H9 (cell line): ENCODE results near the gene RHBDD1. TPM values are rescaled to one million over a fixed set of nuclear protein-coding genes. Genes with fewer than 3 reads are reported as not detected.

ENCODE experiments used
- DNase-seq: peaks from one replicate; pipeline ENCODE4 v3.0.0-alpha.2; 2017
- H2AFZ ChIP-seq: one replicate; pipeline ENCODE4 v1.6.1; 2013; ENCODE audit warnings: mild to moderate bottlenecking, low read length, control low read depth, moderate library complexity
- H2AK5ac ChIP-seq: 2 replicates; pipeline ENCODE4 v1.6.1; 2013; ENCODE audit warnings: low read length, control low read depth, mixed read lengths; ENCODE audit not compliant: insufficient read length
- H2BK120ac ChIP-seq: one replicate; pipeline ENCODE4 v1.6.1; 2013; ENCODE audit warnings: low read depth, mild to moderate bottlenecking, low read length, control low read depth, inconsistent platforms; ENCODE audit not compliant: poor library complexity, severe bottlenecking
- H2BK12ac ChIP-seq: 2 replicates; pipeline ENCODE4 v1.6.1; 2013; ENCODE audit warnings: low read length, control low read depth, mixed read lengths, low read depth; ENCODE audit not compliant: insufficient read length
- H2BK15ac ChIP-seq: 2 replicates; pipeline ENCODE4 v1.6.1; 2013; ENCODE audit warnings: low read depth, low read length, control low read depth
- H2BK20ac ChIP-seq: one replicate; pipeline ENCODE4 v1.6.1; 2013; ENCODE audit warnings: low read depth, mild to moderate bottlenecking, low read length, control low read depth, inconsistent platforms; ENCODE audit not compliant: poor library complexity, severe bottlenecking
- H2BK5ac ChIP-seq: 2 replicates; pipeline ENCODE4 v1.6.1; 2013; ENCODE audit warnings: low read length, control low read depth, mixed read lengths; ENCODE audit not compliant: insufficient read length
- H3K14ac ChIP-seq: 2 replicates; pipeline ENCODE4 v1.6.1; 2013; ENCODE audit warnings: low read length, control low read depth; ENCODE audit not compliant: insufficient read depth
- H3K18ac ChIP-seq: 2 replicates; pipeline ENCODE4 v1.6.1; 2013; ENCODE audit warnings: low read depth, mild to moderate bottlenecking, mixed read lengths, low read length, control low read depth; ENCODE audit not compliant: insufficient read length
- H3K23ac ChIP-seq: 2 replicates; pipeline ENCODE4 v1.6.1; 2013; ENCODE audit warnings: low read length, control low read depth, mixed read lengths, low read depth; ENCODE audit not compliant: insufficient read length
- H3K23me2 ChIP-seq: 2 replicates; pipeline ENCODE4 v1.6.1; 2013; ENCODE audit warnings: low read depth, mild to moderate bottlenecking, mixed read lengths, low read length, control low read depth; ENCODE audit not compliant: insufficient read length, poor library complexity, severe bottlenecking
- H3K27ac ChIP-seq: 2 replicates; pipeline ENCODE4 v1.5.1; 2013; ENCODE audit warnings: low read length, control low read depth, mixed read lengths, low read depth; ENCODE audit not compliant: insufficient read length
- H3K27me3 ChIP-seq: 2 replicates; pipeline ENCODE4 v1.6.1; 2013; ENCODE audit warnings: low read length, control low read depth, inconsistent platforms; ENCODE audit not compliant: insufficient read depth
- H3K4ac ChIP-seq: 2 replicates; pipeline ENCODE4 v1.6.1; 2013; ENCODE audit warnings: low read depth, mild to moderate bottlenecking, control low read depth, inconsistent platforms, low read length, moderate library complexity
- H3K4me1 ChIP-seq: 2 replicates; pipeline ENCODE4 v1.6.1; 2013; ENCODE audit warnings: low read length, control low read depth, inconsistent platforms; ENCODE audit not compliant: insufficient read depth
- H3K4me2 ChIP-seq: 2 replicates; pipeline ENCODE4 v1.6.1; 2013; ENCODE audit warnings: low read length, control low read depth, mixed read lengths; ENCODE audit not compliant: insufficient read length, insufficient read depth
- H3K56ac ChIP-seq: 2 replicates; pipeline ENCODE4 v1.6.1; 2013; ENCODE audit warnings: low read depth, mild to moderate bottlenecking, mixed read lengths, low read length, control low read depth; ENCODE audit not compliant: insufficient read length
- H3K79me1 ChIP-seq: 2 replicates; pipeline ENCODE4 v1.6.1; 2013; ENCODE audit warnings: low read depth, mild to moderate bottlenecking, moderate library complexity, low read length, control low read depth, inconsistent platforms; ENCODE audit not compliant: insufficient read depth, poor library complexity, severe bottlenecking
- H3K79me2 ChIP-seq: 2 replicates; pipeline ENCODE4 v1.6.1; 2013; ENCODE audit warnings: low read length, control low read depth, inconsistent platforms; ENCODE audit not compliant: insufficient read depth
- H3K9ac ChIP-seq: 2 replicates; pipeline ENCODE4 v1.6.1; 2013; ENCODE audit warnings: low read length, control low read depth, mixed read lengths; ENCODE audit not compliant: insufficient read length; ENCODE audit errors: extremely low read depth
- H3K9me3 ChIP-seq: one replicate; pipeline ENCODE4 v1.6.1; 2013; ENCODE audit warnings: low read depth, low read length, inconsistent platforms; ENCODE audit not compliant: control insufficient read depth
- H3T11ph ChIP-seq: one replicate; pipeline ENCODE4 v1.6.1; 2013; ENCODE audit warnings: mild to moderate bottlenecking, low read length, control low read depth, inconsistent platforms
- H4K20me1 ChIP-seq: one replicate; pipeline ENCODE4 v1.6.1; 2013; ENCODE audit not compliant: control insufficient read depth, insufficient read length, insufficient read depth
- H4K5ac ChIP-seq: 2 replicates; pipeline ENCODE4 v1.6.1; 2013; ENCODE audit warnings: low read depth, mild to moderate bottlenecking, mixed read lengths, low read length, control low read depth; ENCODE audit not compliant: insufficient read length
- H4K8ac ChIP-seq: replicated peaks from 2 replicates; pipeline ENCODE4 v1.6.1; 2013; ENCODE audit warnings: low read length, control low read depth, mixed read lengths, low read depth; ENCODE audit not compliant: insufficient read length
- H4K91ac ChIP-seq: 2 replicates; pipeline ENCODE4 v1.6.1; 2013; ENCODE audit warnings: low read depth, mild to moderate bottlenecking, moderate library complexity, mixed read lengths, low read length, control low read depth; ENCODE audit not compliant: insufficient read length
- H3K27ac Mint-ChIP-seq, 3 experiments: 2 replicates in 2 of 3; 3 replicates in 1 of 3; pipeline ENCODE4 v1.8.0; 2020 to 2021; ENCODE audit warnings: mixed read lengths in 3 of 3, mild to moderate bottlenecking in 1 of 3, moderate library complexity in 1 of 3
- H3K27me3 Mint-ChIP-seq: 2 replicates; pipeline ENCODE4 v1.8.0; 2021; ENCODE audit warnings: low read depth, mild to moderate bottlenecking, moderate library complexity, mixed read lengths
- H3K36me3 Mint-ChIP-seq, 3 experiments: 2 replicates in 2 of 3; 3 replicates in 1 of 3; pipeline ENCODE4 v1.8.0; 2020 to 2021; ENCODE audit warnings: low read depth in 3 of 3, mixed read lengths in 3 of 3; ENCODE audit not compliant: insufficient read depth in 1 of 3
- H3K4me1 Mint-ChIP-seq, 2 experiments: 2 replicates each; pipeline ENCODE4 v1.8.0; 2020; ENCODE audit warnings: mixed read lengths in 2 of 2
- H3K4me3 Mint-ChIP-seq, 2 experiments: 2 replicates in 1 of 2; 3 replicates in 1 of 2; pipeline ENCODE4 v1.8.0; 2020 to 2021; ENCODE audit warnings: mild to moderate bottlenecking in 2 of 2, mixed read lengths in 2 of 2, moderate library complexity in 1 of 2
- H3K9me3 Mint-ChIP-seq, 2 experiments: 2 replicates in 1 of 2; 3 replicates in 1 of 2; pipeline ENCODE4 v1.8.0; 2020; ENCODE audit warnings: mild to moderate bottlenecking in 2 of 2, mixed read lengths in 2 of 2, moderate library complexity in 1 of 2
- WGBS: extraction: QIAGEN DNeasy Blood & Tissue Kit; methylation state at CpG from one replicate; pipeline ENCODE4 v1.1.7; 2013; ENCODE audit warnings: missing lambda C conversion rate, low lambda C conversion rate, mixed read lengths; ENCODE audit not compliant: insufficient read length; ENCODE audit errors: extremely low coverage; 5-methylcytosine and 5-hydroxymethylcytosine counted together
- total RNA-seq: library from RNA; stranded (reverse); gene quantifications from 2 replicates; pipeline ENCODE4 v1.2.1, GENCODE V29; 2021
- TF ChIP-seq, protein P1 (sequence below): fragments of 200-600 bp; sonication (generic); conservative IDR thresholded peaks from 3 replicates; pipeline ENCODE4 v1.8.0; 2021; ENCODE audit warnings: antibody characterized with exemption, mild to moderate bottlenecking

The RHBDD1 gene
- total RNA-seq, 1 experiment from 2014 or later, result 24.9 TPM

DNA sequence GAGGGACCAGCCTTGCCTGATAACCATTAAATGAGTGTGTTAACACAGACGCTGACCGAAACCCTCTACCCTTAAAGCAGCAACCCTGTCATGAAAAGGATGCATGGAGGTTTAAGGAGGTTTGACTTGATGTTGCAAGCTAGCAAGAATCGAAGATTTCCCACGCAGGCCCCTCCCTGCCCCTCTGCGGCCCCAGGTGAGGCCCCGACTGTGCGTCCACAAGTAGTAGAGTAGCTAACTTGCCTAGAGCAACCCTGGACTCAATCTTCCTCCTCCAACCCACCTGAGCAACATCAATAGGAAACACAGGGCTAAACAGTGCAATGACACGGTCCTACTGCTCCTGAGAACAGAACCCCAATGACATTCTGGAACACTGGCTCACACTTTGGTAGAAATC, 178.0 kb downstream of the RHBDD1 start:
- Histone ChIP-seq H3K9me3 (no peaks in the 10 kb centered on the region), H3K79me2 (no peaks in the 10 kb centered on the region)

More for the DNA sequence above, 178.0 kb downstream of the RHBDD1 start:
- WGBS, result no CpG with 5 or more reads among the region's 8 CpGs
- Histone ChIP-seq H2BK5ac (no peak overlapping the region), H3K27me3 (no peaks in the 10 kb centered on the region), H4K20me1 (no peaks in the 10 kb centered on the region), H3K18ac (no peak overlapping the region), H3T11ph (no peak overlapping the region), H3K14ac (no peak overlapping the region), H3K4me2 (no peak overlapping the region), H3K27ac (no peak overlapping the region), H3K9ac (no peak overlapping the region), H2BK20ac (no peak overlapping the region), H2AFZ (no peak overlapping the region), H2BK120ac (no peak overlapping the region), H2BK12ac (no peak overlapping the region), H3K23ac (no peak overlapping the region), H4K5ac (no peak overlapping the region), H3K56ac (no peak overlapping the region), H3K4me1 (no peaks in the 10 kb centered on the region), H2BK15ac (no peak overlapping the region), H3K4ac (no peak overlapping the region), H3K23me2 (no peaks in the 10 kb centered on the region), H3K79me1 (no peaks in the 10 kb centered on the region), H2AK5ac (no peak overlapping the region), H4K91ac (no peak overlapping the region), H4K8ac (no peak overlapping the region)
- TF ChIP-seq, protein P1, sequence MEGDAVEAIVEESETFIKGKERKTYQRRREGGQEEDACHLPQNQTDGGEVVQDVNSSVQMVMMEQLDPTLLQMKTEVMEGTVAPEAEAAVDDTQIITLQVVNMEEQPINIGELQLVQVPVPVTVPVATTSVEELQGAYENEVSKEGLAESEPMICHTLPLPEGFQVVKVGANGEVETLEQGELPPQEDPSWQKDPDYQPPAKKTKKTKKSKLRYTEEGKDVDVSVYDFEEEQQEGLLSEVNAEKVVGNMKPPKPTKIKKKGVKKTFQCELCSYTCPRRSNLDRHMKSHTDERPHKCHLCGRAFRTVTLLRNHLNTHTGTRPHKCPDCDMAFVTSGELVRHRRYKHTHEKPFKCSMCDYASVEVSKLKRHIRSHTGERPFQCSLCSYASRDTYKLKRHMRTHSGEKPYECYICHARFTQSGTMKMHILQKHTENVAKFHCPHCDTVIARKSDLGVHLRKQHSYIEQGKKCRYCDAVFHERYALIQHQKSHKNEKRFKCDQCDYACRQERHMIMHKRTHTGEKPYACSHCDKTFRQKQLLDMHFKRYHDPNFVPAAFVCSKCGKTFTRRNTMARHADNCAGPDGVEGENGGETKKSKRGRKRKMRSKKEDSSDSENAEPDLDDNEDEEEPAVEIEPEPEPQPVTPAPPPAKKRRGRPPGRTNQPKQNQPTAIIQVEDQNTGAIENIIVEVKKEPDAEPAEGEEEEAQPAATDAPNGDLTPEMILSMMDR, result no peak
- Mint-ChIP-seq H3K4me3 (no peak overlapping the region), H3K4me1 (0 out of 4 replicates have a peak, but pooled peaks cover 0 to 3% of the 10 kb centered on the region in 2 experiments), H3K9me3 (no peaks in the 10 kb centered on the region; a peak in 1 of 5 replicates), H3K27ac (no peak overlapping the region), H3K27me3 (no peaks in the 10 kb centered on the region), H3K36me3 (peaks cover 0 to 2% (median 0%) of the 10 kb centered on the region in 3 experiments; a peak in 2 of 7 replicates)
- no peak for DNase-seq
